Measurements from ENCODE around the gene TNFRSF25.

DNA sequence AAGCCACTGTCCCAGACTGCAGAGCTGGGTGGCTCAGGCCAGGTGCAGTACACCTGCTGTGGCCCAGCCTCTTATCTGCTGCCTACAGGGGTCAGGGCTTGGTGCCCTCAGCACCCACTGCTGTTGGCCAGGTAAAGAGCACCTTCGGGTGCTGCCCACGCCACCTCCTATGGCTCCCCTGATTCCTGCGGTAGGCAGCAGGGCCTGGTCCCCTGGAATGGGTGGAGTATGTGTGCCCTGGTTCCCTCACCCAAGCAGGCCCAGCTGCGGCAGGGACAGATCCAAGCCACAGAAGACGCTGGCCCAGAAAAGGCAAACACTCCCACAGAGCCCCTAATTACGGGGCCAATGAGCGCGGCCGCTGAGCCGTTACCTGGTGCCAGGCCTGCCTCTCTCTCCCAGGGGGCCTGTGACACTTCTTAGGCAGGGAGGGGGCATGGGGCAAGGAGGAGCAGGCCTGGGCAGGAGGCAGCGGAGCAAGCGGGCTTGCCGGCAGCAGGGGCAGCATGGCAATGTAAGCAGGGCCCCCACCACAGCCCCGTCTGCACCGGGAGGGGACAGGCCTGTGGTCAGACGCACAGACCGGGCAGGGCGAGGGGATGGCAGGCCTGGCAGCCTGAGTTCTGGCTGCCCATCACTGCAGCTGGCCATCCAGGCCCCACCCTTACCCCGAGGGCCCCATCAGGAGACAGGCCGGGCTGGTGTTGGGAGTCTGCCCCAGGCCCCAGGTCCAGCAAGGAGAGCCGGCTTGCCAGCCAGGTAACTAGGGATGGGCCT is 22.4 kb downstream of the TNFRSF25 start:
- TF ChIP-seq CTCF (conservative IDR thresholded peaks at IDR 0.05) (no peak), ZFX (IDR thresholded peaks at IDR 0.05) (no peak)

All from C4-2B (cell line).